Smooth muscle cell (in vitro differentiated cells): Measurements from ENCODE around the gene DNAJC24. TPM values are rescaled to one million over a fixed set of nuclear protein-coding genes. Genes with fewer than 3 reads are reported as not detected.

Experiments
- DNase-seq: peaks from one replicate; lab custom pipeline; 2025; ENCODE audit not compliant: unreplicated experiment; lab: John Stamatoyannopoulos, UW
- H2AFZ ChIP-seq: fragments of 200-600 bp; sonication (generic); 2 replicates; pipeline ENCODE4 v1.6.0; 2016; ENCODE audit warnings: antibody characterized with exemption, low read depth, mild to moderate bottlenecking
- H3F3A ChIP-seq: fragments of 200-600 bp; sonication (generic); 2 replicates; pipeline ENCODE4 v1.6.0; 2017; ENCODE audit warnings: antibody characterized with exemption, low read depth
- H3K27ac ChIP-seq: fragments of 200-600 bp; sonication (generic); 2 replicates; pipeline ENCODE4 v1.5.1; 2016; ENCODE audit warnings: low read depth, mild to moderate bottlenecking
- H3K27me3 ChIP-seq: fragments of 200-600 bp; sonication (generic); 2 replicates; pipeline ENCODE4 v1.6.1; 2016; ENCODE audit warnings: low read depth, mild to moderate bottlenecking
- H3K36me3 ChIP-seq: fragments of 200-600 bp; sonication (generic); 2 replicates; pipeline ENCODE4 v1.5.1; 2016; ENCODE audit warnings: low read depth
- H3K4me1 ChIP-seq: fragments of 200-600 bp; sonication (generic); 2 replicates; pipeline ENCODE4 v1.5.1; 2016; ENCODE audit warnings: low read depth
- H3K4me2 ChIP-seq: fragments of 200-600 bp; sonication (generic); 2 replicates; pipeline ENCODE4 v1.6.0; 2016; ENCODE audit warnings: mild to moderate bottlenecking
- H3K4me3 ChIP-seq: fragments of 200-600 bp; sonication (generic); 2 replicates; pipeline ENCODE4 v1.5.1; 2016; ENCODE audit warnings: mild to moderate bottlenecking
- H3K79me2 ChIP-seq: fragments of 200-600 bp; sonication (generic); 2 replicates; pipeline ENCODE4 v1.6.0; 2016; ENCODE audit warnings: low read depth, mild to moderate bottlenecking
- H3K9ac ChIP-seq: fragments of 200-600 bp; sonication (generic); 2 replicates; pipeline ENCODE4 v1.6.0; 2016; ENCODE audit warnings: low read depth
- H3K9me3 ChIP-seq: fragments of 200-600 bp; sonication (generic); replicated peaks from 2 replicates; pipeline ENCODE4 v1.5.1; 2016; ENCODE audit warnings: low read depth
- H4K20me1 ChIP-seq: fragments of 200-600 bp; sonication (generic); 2 replicates; pipeline ENCODE4 v1.6.0; 2016; ENCODE audit warnings: low read depth
- CTCF ChIP-seq: fragments of 200-600 bp; sonication (generic); IDR thresholded peaks from 2 replicates; pipeline ENCODE4 v1.5.1; 2017; ENCODE audit warnings: borderline replicate concordance, mild to moderate bottlenecking, antibody characterized with exemption; ENCODE audit not compliant: insufficient read depth, poor library complexity, severe bottlenecking
- WGBS: methylation state at CpG from one replicate; pipeline ENCODE4 v1.1.7; 2016; ENCODE audit warnings: low lambda C conversion rate; 5-methylcytosine and 5-hydroxymethylcytosine counted together
- polyA plus RNA-seq: library from polyadenylated mRNA; unstranded; fragments of >200 nt; fragmentation: Nextera tagmentation; extraction: Ambion mirVana; gene quantifications from 2 replicates; pipeline ENCODE4 v1.2.1, GENCODE V29; 2016
- total RNA-seq: library from RNA; depleted of rRNA; stranded (reverse); fragments of >200 nt; gene quantifications from 2 replicates; pipeline ENCODE4 v1.2.3, GENCODE V29; 2014

Gene DNAJC24
- total and polyA plus RNA-seq, 2 experiments from 2014 or later, result 4.4 to 22.2 TPM

GRCh38 chr11:31387379-31387778, 17.7 kb downstream of the DNAJC24 start:
- DNase-seq, result no peak
- WGBS, result 46% methylated on average over 2 of the region's 2 CpGs

GRCh38 chr11:31397239-31397834, 27.7 kb downstream of the DNAJC24 start:
- 58% methylated on average over 5 of the region's 5 CpGs for WGBS
- Histone ChIP-seq H3K9ac (no peak overlapping the region), H3K36me3 (peaks cover 5% of the 10 kb centered on the region), H3F3A (no peaks in the 10 kb centered on the region), H3K4me3 (no peak overlapping the region), H3K27me3 (no peaks in the 10 kb centered on the region), H2AFZ (no peak overlapping the region), H4K20me1 (peaks cover 16% of the 10 kb centered on the region), H3K4me2 (no peak overlapping the region), H3K27ac (no peak overlapping the region), H3K79me2 (no peaks in the 10 kb centered on the region), H3K9me3 (no peaks in the 10 kb centered on the region), H3K4me1 (no peaks in the 10 kb centered on the region)
- no peak for DNase-seq
- TF ChIP-seq CTCF, result peak; percentile 52

More at GRCh38 chr11:31387379-31387778, 17.7 kb downstream of the DNAJC24 start:
- no peaks in the 10 kb centered on the region for H3K27me3 ChIP-seq
- no peaks in the 10 kb centered on the region for H3K9me3 ChIP-seq
- H3K4me1 ChIP-seq, result no peaks in the 10 kb centered on the region
- no peak overlapping the region for H3K9ac ChIP-seq
- H3K4me3 ChIP-seq, result no peak overlapping the region
- no peak for TF ChIP-seq CTCF
- H3F3A ChIP-seq, result no peaks in the 10 kb centered on the region
- no peak overlapping the region for H3K4me2 ChIP-seq
- no peak overlapping the region for H3K27ac ChIP-seq
- no peaks in the 10 kb centered on the region for H3K79me2 ChIP-seq
- H2AFZ ChIP-seq, result no peak overlapping the region
- peaks cover 3% of the 10 kb centered on the region for H4K20me1 ChIP-seq
- H3K36me3 ChIP-seq, result no peaks in the 10 kb centered on the region

- Histone ChIP-seq H3K9ac (no peak overlapping the region), H3K4me3 (no peak overlapping the region), H4K20me1 (no peaks in the 10 kb centered on the region), H3K79me2 (no peaks in the 10 kb centered on the region), H3K36me3 (peaks cover 5% of the 10 kb centered on the region), H3K9me3 (no peaks in the 10 kb centered on the region), H3K4me2 (no peak overlapping the region), H3K27ac (no peak overlapping the region), H3K4me1 (no peaks in the 10 kb centered on the region), H2AFZ (no peak overlapping the region), H3K27me3 (no peaks in the 10 kb centered on the region), H3F3A (no peaks in the 10 kb centered on the region)
- TF ChIP-seq CTCF, result no peak
- no peak for DNase-seq
Measured at GRCh38 chr11:31404614-31405013, 35.0 kb downstream of the DNAJC24 start.

GRCh38 chr11:31408201-31408600, 38.5 kb downstream of the DNAJC24 start:
- Histone ChIP-seq H3F3A (no peaks in the 10 kb centered on the region), H3K4me3 (no peak overlapping the region), H3K4me1 (peaks cover 7% of the 10 kb centered on the region), H3K27me3 (no peaks in the 10 kb centered on the region), H3K4me2 (no peak overlapping the region), H4K20me1 (no peaks in the 10 kb centered on the region), H3K9me3 (no peaks in the 10 kb centered on the region), H3K36me3 (no peaks in the 10 kb centered on the region), H2AFZ (no peak overlapping the region), H3K27ac (no peak overlapping the region), H3K9ac (no peak overlapping the region), H3K79me2 (no peaks in the 10 kb centered on the region)
- WGBS, result 97% methylated on average over 2 of the region's 2 CpGs
- no peak for DNase-seq
- TF ChIP-seq CTCF, result no peak
